A673 (cell line): ENCODE data around the gene SNCAIP.

Experiments
- CTCF ChIP-seq: fragments of 300-800, 200-600 bp; sonication (generic); conservative IDR thresholded peaks from 2 replicates; pipeline ENCODE4 v1.5.1; 2017; ENCODE audit warnings: low read depth, mild to moderate bottlenecking, antibody characterized with exemption, low read length, moderate library complexity, mixed read lengths
- EZH2 ChIP-seq: fragments of 200-600 bp; sonication (generic); IDR thresholded peaks from 2 replicates; pipeline ENCODE4 v1.6.1; 2017; ENCODE audit warnings: borderline replicate concordance, low read depth, mild to moderate bottlenecking, mixed read lengths, antibody characterized with exemption, low read length; ENCODE audit not compliant: poor library complexity, severe bottlenecking

- TF ChIP-seq EZH2, result no peak
- TF ChIP-seq CTCF, result no peak
These were observed 112.1 kb downstream of the SNCAIP start for GRCh38 chr5:122424132-122424531.
